Thyroid gland (tissue), 4 donors: ENCODE data around the gene CKAP5.

Source experiments
- CTCF ChIP-seq, 6 experiments: fragments of 200-600 bp in 3 of 6; fragments of 450-650 bp in 3 of 6; sonication (generic) in 3 of 6; IDR thresholded peaks; one replicate each; pipeline ENCODE4 v1.5.1; 2016 to 2019; ENCODE audit warnings: antibody characterized with exemption in 6 of 6, mild to moderate bottlenecking in 2 of 6, inconsistent platforms in 1 of 6, moderate library complexity in 1 of 6
- POLR2A ChIP-seq, 2 donors: fragments of 450-650 bp; IDR thresholded peaks; one replicate each; pipeline ENCODE4 v1.6.1; 2017; ENCODE audit warnings: antibody characterized with exemption in 2 of 2, mild to moderate bottlenecking in 2 of 2, moderate library complexity in 1 of 2

GRCh38 chr11:46874586-46874985 is 28.5 kb upstream of the CKAP5 start:
- TF ChIP-seq CTCF (IDR thresholded peaks at IDR 0.05) (no peak), POLR2A (IDR thresholded peaks at IDR 0.05) (no peak)
